Astrocyte of the spinal cord (primary cell): Measurements from ENCODE around the gene IMPA2.

ENCODE experiments used
- DNase-seq: peaks from one replicate; pipeline ENCODE4 v3.0.0; 2011; ENCODE audit warnings: low read depth, low spot score
- H3K4me3 ChIP-seq: 2 replicates; pipeline ENCODE4 v1.5.1; 2011; ENCODE audit warnings: low read depth, mild to moderate bottlenecking, low read length, moderate library complexity
- CTCF ChIP-seq: IDR thresholded peaks from 2 replicates; pipeline ENCODE4 v1.5.1; 2012; ENCODE audit warnings: low read depth, mild to moderate bottlenecking, low read length, inconsistent platforms
- in situ Hi-C: cut with HindIII; loops from 2 replicates; pipeline ENCODE4 v1.10.0; 2017; ENCODE audit warnings: low sequenced_read_pairs

The IMPA2 gene

GRCh38 chr18:11980494-11981191 is 664 bp upstream of the IMPA2 start:
- TF ChIP-seq CTCF = no peak
- H3K4me3 ChIP-seq = peak overlapping the region; percentile 47
- in situ Hi-C loops = no loop called here
- DNase-seq = peak; percentile 98

GRCh38 chr18:11981543-11982366 is 448 bp downstream of the IMPA2 start:
- no peak for DNase-seq
- in situ Hi-C loops = no loop called here
- H3K4me3 ChIP-seq = peak overlapping the region; percentile 46
- no peak for TF ChIP-seq CTCF

GRCh38 chr18:11982981-11983380 is 1.7 kb downstream of the IMPA2 start:
- TF ChIP-seq CTCF = no peak
- no peak overlapping the region for H3K4me3 ChIP-seq
- DNase-seq = no peak
- in situ Hi-C loops = no loop called here

GRCh38 chr18:11983592-11983991 is 2.3 kb downstream of the IMPA2 start:
- no peak for DNase-seq
- no peak overlapping the region for H3K4me3 ChIP-seq
- in situ Hi-C loops = no loop called here
- no peak for TF ChIP-seq CTCF

GRCh38 chr18:11984091-11984490 is 2.8 kb downstream of the IMPA2 start:
- no peak overlapping the region for H3K4me3 ChIP-seq
- no peak for DNase-seq
- no peak for TF ChIP-seq CTCF
- in situ Hi-C loops = no loop called here

DNA sequence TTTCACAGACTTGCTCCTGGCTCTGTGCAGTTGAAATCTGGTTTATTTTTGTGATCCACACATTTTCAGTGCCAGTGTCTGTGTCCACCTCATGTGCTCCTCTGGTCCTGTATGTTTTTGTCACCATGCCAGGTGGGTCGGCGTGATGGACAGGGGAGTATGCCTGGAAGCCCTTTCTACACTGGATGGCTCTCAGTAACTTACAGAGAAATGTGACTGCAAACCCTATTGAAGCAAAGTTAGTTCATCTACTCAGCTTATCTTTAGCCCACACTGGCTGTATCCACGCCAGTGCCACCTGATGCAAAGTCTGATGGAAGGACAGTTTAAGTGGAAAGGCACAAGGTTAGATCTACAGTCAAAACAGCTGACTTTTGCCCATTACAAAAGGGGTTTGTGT is 4.3 kb downstream of the IMPA2 start:
- H3K4me3 ChIP-seq = no peak overlapping the region
- in situ Hi-C loops = no loop called here
- no peak for TF ChIP-seq CTCF
- no peak for DNase-seq
